GM18502 (cell line): ENCODE data around the gene LLGL2.

ENCODE experiments used
- ATAC-seq: cut with Tn5 transposase; IDR thresholded peaks from one replicate; pipeline ENCODE4 v1.9.1; 2021; ENCODE audit warnings: mild to moderate bottlenecking; ENCODE audit not compliant: unreplicated experiment, poor library complexity

Gene LLGL2

GRCh38 chr17:75521290-75521689 lies 4.2 kb upstream of the LLGL2 start:
- no peak for ATAC-seq

- ATAC-seq, result no peak
These were observed 3.4 kb upstream of the LLGL2 start for GRCh38 chr17:75521951-75522727.

- no peak for ATAC-seq
These were observed 1.9 kb upstream of the LLGL2 start for GRCh38 chr17:75523647-75524046.

DNA sequence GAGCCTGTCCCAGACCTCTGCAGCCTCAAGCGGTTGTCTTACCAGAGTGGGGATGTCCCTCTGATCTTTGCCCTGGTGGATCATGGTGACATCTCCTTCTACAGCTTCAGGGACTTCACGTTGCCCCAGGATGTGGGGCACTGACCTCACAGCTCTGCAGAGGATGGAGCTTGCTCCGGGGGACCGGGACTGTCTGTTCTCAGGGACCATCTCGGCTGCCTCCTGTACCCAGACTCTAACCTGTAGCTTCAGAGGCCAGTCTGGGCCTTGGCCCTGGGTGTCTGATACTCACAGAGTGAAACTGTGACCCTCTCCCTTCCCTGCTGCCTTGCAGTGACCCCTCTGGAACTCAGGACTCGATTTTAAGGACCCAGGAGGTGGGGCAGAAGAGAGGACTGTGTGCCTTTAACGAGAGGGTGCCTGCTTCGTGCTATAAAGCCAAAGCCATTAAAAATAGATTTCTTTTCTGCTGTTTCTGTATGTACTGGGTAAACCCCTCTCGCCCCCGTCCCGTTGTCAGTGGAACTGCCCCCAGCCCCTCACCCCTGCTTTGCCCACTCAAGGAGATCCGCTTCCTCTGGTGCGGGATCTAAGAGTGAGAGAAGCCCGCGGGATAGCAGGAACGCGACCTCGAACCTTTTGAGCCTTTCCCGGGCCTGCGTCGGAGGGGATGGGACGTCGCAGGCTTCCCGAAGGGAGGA lies 1.1 kb upstream of the LLGL2 start:
- ATAC-seq, result no peak

DNA sequence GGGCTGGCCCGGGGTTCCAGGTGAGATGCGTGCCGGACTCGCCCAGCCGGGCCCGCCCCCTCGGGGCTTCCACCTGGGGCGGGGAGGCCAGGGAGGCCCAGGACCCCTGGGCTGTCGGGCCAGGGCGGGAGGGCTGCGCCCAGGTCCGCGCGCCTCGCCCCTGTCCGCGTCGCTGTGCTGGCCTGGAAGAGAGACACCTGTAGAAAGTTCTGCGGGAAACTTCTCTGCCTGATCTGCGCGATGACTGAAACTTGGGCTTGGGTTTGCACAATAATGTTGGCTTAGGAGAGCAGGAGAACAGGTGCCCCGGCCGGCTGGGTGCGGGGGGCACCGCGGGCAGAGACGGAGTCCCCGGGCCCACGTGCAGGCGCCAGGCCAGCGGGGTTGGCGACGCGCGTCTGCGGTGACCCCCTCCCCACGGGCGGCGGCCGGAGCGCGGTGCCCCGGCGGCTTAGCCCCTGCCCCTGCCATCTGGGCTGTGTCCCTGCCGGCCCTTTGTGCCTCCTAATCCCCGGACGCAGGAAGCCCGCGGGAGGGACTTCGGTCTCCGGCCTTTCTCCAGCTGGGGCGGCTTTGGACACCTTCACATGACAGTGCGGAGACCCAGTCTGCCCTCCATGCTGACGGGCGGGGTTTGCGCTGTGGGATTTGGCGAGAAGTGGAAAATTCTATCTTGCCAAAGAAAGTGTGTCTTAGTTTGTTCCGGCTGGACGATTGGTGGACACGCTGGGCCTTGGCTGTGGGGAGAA lies 483 bp downstream of the LLGL2 start:
- no peak for ATAC-seq

GRCh38 chr17:75526555-75527270 lies 1.2 kb downstream of the LLGL2 start:
- no peak for ATAC-seq

- ATAC-seq, result no peak
These were observed 5.6 kb downstream of the LLGL2 start for GRCh38 chr17:75530837-75531720.

DNA sequence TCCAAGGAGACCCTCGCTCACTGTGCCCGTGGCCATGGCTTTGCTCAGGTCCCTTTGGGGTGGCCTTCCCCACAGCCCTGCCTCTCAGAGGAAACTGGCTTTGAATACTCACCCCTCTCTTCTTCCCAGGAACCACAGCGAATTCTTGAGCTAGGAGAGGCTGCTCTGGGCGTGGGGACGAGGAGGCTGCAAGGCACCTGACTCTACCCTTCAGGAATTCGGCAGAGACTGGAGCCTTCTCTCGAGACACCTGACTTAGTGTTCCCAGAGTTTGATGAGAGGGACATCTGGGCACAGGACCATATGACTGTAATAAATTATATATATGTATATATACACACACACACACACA lies 6.2 kb downstream of the LLGL2 start:
- no peak for ATAC-seq

DNA sequence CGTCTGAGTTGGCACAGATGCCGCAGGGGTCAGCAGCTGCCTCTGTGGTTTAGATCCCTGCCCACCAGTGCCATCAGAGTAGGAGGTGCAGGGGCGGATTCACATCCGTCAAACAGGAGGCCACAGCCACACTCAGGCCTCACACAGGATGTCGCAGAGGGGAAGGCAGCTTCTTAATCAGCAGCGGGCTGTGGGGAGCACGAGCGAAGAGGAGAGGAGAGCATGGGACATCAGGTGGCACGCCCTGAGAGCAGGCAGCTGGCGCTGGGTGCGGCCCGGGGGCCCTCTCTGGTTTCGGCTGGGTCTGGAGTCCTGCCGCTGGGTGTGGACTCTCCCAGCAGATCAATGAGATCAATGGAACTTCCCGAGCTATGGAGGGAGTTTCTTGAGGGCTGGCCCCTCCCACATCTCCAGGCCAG lies 9.6 kb downstream of the LLGL2 start:
- no peak for ATAC-seq

- no peak for ATAC-seq
These were observed 10.4 kb downstream of the LLGL2 start for GRCh38 chr17:75535871-75536270.

DNA sequence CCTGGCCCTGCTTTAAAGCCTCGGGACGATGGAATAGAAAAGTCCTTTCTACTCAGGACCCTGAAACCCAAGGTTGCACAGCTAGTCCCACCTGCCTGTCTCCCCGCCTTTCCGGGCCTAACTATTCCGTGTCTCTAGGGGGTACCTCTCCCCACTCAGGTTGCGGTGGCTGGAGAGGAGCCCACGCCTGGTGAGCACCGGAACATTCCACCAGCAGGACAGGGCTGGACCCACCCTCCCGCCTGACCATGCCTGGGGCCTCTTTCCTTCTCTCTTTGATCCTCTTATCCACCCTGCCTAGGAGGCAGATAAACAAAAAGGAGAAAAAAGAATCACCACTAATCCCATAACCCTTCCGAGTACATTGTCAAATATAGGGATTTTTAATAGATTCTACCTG lies 10.9 kb downstream of the LLGL2 start:
- ATAC-seq, result no peak

GRCh38 chr17:75539967-75540729 lies 14.7 kb downstream of the LLGL2 start:
- no peak for ATAC-seq

GRCh38 chr17:75540923-75541503 lies 15.5 kb downstream of the LLGL2 start:
- no peak for ATAC-seq

- ATAC-seq, result no peak
These were observed 16.7 kb downstream of the LLGL2 start for GRCh38 chr17:75542229-75542628.

DNA sequence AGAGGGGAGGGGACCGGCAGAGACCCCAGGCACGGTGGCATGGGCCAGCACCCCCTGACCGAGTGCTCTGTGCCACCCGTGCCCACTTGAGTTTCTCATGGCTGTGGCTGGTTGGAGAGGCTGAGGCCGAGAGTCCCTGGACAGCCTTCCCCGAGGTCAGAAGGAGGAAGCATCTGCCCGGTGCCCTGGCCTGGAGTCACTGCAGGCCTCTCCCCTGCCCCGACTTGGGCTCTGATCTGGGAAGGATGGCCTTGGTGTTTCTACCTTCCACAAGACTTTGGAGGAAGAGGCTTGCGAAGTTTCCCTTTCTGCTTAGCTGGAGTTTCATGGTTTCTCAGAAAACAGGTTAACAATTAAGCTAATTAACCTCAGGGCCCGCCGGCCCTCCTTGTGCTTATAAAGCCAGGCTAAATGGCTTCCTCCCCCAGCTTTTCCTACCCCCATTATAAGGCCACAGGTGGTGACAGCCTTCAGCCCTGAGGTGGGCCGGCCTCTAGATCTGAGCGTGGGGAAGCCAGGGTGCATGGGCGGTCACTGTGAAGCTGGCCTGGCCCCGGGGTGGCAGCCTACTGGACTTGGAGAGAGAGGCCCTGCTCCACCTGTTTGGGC lies 17.3 kb downstream of the LLGL2 start:
- ATAC-seq, result no peak

DNA sequence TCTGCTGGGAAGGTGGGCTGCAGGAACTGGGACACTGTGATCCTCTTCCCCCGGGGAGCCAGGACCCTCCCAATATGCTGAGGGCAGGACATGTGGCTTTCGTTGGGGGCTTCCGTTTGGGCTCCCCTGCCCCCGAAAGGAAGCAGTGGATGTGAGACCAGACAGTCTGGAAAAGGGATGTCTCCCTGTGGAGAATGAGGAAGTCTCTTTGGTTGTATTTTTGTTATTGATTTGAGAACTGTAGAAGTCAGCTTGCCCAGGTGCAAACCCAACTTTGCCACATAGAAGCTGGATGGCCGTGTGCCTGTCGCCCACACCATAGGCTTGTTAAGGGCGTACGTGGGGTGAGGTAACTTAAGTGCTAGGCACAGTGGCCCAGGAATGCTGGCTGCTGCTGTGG lies 18.8 kb downstream of the LLGL2 start:
- no peak for ATAC-seq

- no peak for ATAC-seq
These were observed 20.7 kb downstream of the LLGL2 start for GRCh38 chr17:75546181-75546580.

- no peak for ATAC-seq
These were observed 21.6 kb downstream of the LLGL2 start for GRCh38 chr17:75547091-75547490.
